Peyer's patch (tissue), 4 donors: ENCODE measurements around the gene GABRG3. TPM values are rescaled to one million over a fixed set of nuclear protein-coding genes. Genes with fewer than 3 reads are reported as not detected.

ENCODE experiments used
- DNase-seq, 3 donors: peaks; one replicate each; pipeline ENCODE4 v3.0.0-alpha.2; 2017 to 2019
- H3K27ac ChIP-seq, 4 donors: fragments of 200-600 bp; sonication (generic); one replicate each; pipeline ENCODE4 v1.5.1; 2016 to 2019
- H3K27me3 ChIP-seq, 2 donors: fragments of 200-600 bp; sonication (generic); one replicate each; pipeline ENCODE4 v1.5.1; 2019
- H3K36me3 ChIP-seq, 3 donors: fragments of 200-600 bp; sonication (generic); one replicate each; pipeline ENCODE4 v1.5.1; 2016 to 2019
- H3K4me1 ChIP-seq, 4 donors: fragments of 200-600 bp; sonication (generic); one replicate each; pipeline ENCODE4 v1.5.1; 2016 to 2019
- H3K4me3 ChIP-seq, 4 donors: fragments of 200-600 bp; sonication (generic); 1 replicate in 3 of 4; 2 replicates in 1 of 4; pipeline ENCODE4 v1.5.1; 2016 to 2019; ENCODE audit warnings: mild to moderate bottlenecking in 1 of 4
- H3K9me3 ChIP-seq, 4 donors: fragments of 200-600 bp; sonication (generic); one replicate each; pipeline ENCODE4 v1.5.1; 2016 to 2019; ENCODE audit warnings: mild to moderate bottlenecking in 1 of 4
- CTCF ChIP-seq, 6 experiments: fragments of 450-650 bp in 4 of 6; fragments of 200-600 bp in 2 of 6; sonication (generic) in 1 of 6; IDR thresholded peaks; one replicate each; pipeline ENCODE4 v1.5.1; 2017 to 2019; ENCODE audit warnings: antibody characterized with exemption in 6 of 6, mild to moderate bottlenecking in 3 of 6, moderate library complexity in 1 of 6
- POLR2A ChIP-seq, 2 donors: fragments of 450-650 bp; IDR thresholded peaks; one replicate each; pipeline ENCODE4 v1.5.1; 2017; ENCODE audit warnings: antibody characterized with exemption in 2 of 2, mild to moderate bottlenecking in 2 of 2, moderate library complexity in 2 of 2
- total RNA-seq, 4 donors: library from RNA; depleted of rRNA; stranded (reverse); fragments of >200 nt; gene quantifications; one replicate each; pipeline ENCODE4 v1.1.0, GENCODE V29; 2016

The GABRG3 gene
- total RNA-seq, 4 donors from 2014 or later: not detected

GRCh38 chr15:27095886-27096624 lies 125.1 kb downstream of the GABRG3 start:
- Histone ChIP-seq H3K36me3 (no peaks in the 10 kb centered on the region), H3K27ac (no peak overlapping the region), H3K27me3 (no peaks in the 10 kb centered on the region), H3K4me3 (no peak overlapping the region), H3K4me1 (no peaks in the 10 kb centered on the region), H3K9me3 (peaks cover 0 to 3% (median 0%) of the 10 kb centered on the region in 4 donors)
- no peak for TF ChIP-seq POLR2A (IDR thresholded peaks at IDR 0.05)
- no peak for TF ChIP-seq CTCF (IDR thresholded peaks at IDR 0.05)
- DNase-seq: no peak

- H3K4me1 ChIP-seq: no peaks in the 10 kb centered on the region
- TF ChIP-seq POLR2A (IDR thresholded peaks at IDR 0.05): no peak
- TF ChIP-seq CTCF (IDR thresholded peaks at IDR 0.05): no peak
- DNase-seq: no peak
Measured at GRCh38 chr15:27097506-27097905, 126.5 kb downstream of the GABRG3 start.

GRCh38 chr15:27101982-27102381 lies 131.0 kb downstream of the GABRG3 start:
- no peaks in the 10 kb centered on the region for H3K4me1 ChIP-seq
- H3K27ac ChIP-seq: no peak overlapping the region
- no peaks in the 10 kb centered on the region for H3K9me3 ChIP-seq
- no peak overlapping the region for H3K4me3 ChIP-seq
- no peak for TF ChIP-seq CTCF (IDR thresholded peaks at IDR 0.05)
- TF ChIP-seq POLR2A (IDR thresholded peaks at IDR 0.05): no peak
- no peaks in the 10 kb centered on the region for H3K36me3 ChIP-seq
- no peaks in the 10 kb centered on the region for H3K27me3 ChIP-seq
- no peak for DNase-seq

More at GRCh38 chr15:27097506-27097905, 126.5 kb downstream of the GABRG3 start:
- Histone ChIP-seq H3K27me3 (no peaks in the 10 kb centered on the region), H3K9me3 (peaks cover 0 to under 1% (median 0%) of the 10 kb centered on the region in 4 donors), H3K27ac (no peak overlapping the region), H3K36me3 (no peaks in the 10 kb centered on the region), H3K4me3 (no peak overlapping the region)

- Histone ChIP-seq H3K9me3 (peaks cover 0 to under 1% (median 0%) of the 10 kb centered on the region in 4 donors), H3K4me3 (no peak overlapping the region), H3K27me3 (no peaks in the 10 kb centered on the region), H3K36me3 (no peaks in the 10 kb centered on the region), H3K27ac (no peak overlapping the region), H3K4me1 (no peaks in the 10 kb centered on the region)
- DNase-seq: no peak
- TF ChIP-seq POLR2A (IDR thresholded peaks at IDR 0.05): no peak
- TF ChIP-seq CTCF (IDR thresholded peaks at IDR 0.05): no peak
Measured at GRCh38 chr15:27111323-27111722, 140.3 kb downstream of the GABRG3 start.

GRCh38 chr15:27114473-27114872 lies 143.5 kb downstream of the GABRG3 start:
- H3K4me3 ChIP-seq: no peak overlapping the region
- no peak for TF ChIP-seq POLR2A (IDR thresholded peaks at IDR 0.05)
- no peak for TF ChIP-seq CTCF (IDR thresholded peaks at IDR 0.05)
- no peaks in the 10 kb centered on the region for H3K4me1 ChIP-seq
- no peak for DNase-seq
- no peaks in the 10 kb centered on the region for H3K27me3 ChIP-seq
- H3K27ac ChIP-seq: no peak overlapping the region
- no peaks in the 10 kb centered on the region for H3K36me3 ChIP-seq
- peaks cover 0 to 3% (median 0%) of the 10 kb centered on the region in 4 donors for H3K9me3 ChIP-seq
